WTC11 (cell line): ENCODE data around the gene ASB3. TPM values are rescaled to one million over a fixed set of nuclear protein-coding genes. Genes with fewer than 3 reads are reported as not detected.

Source experiments
- ATAC-seq: fragments of 200-7000 bp; cut with Tn5 transposase; 2 replicates; pipeline ENCODE4 v1.10.0; 2021; ENCODE audit warnings: mild to moderate bottlenecking, moderate library complexity
- CTCF ChIA-PET: fragments of 300-600 bp; sonication (Branson Sonifier 250); formaldehyde crosslinking; loops from one replicate; lab custom pipeline; 2021; ENCODE audit warnings: antibody characterized with exemption; lab: Charles Lee
- POLR2A ChIA-PET: fragments of 350-600 bp; sonication (Branson Sonifier 250); formaldehyde crosslinking; loops from one replicate; lab custom pipeline; 2021; ENCODE audit warnings: antibody characterized with exemption; lab: Charles Lee
- DNase-seq: peaks from one replicate; pipeline ENCODE4 v3.0.0; 2021; ENCODE audit warnings: low spot score
- H3K27ac Mint-ChIP-seq: 2 replicates; pipeline ENCODE4 v1.8.0; 2021; ENCODE audit warnings: mixed read lengths
- H3K27me3 Mint-ChIP-seq: 2 replicates; pipeline ENCODE4 v1.8.0; 2021; ENCODE audit warnings: low read depth, mild to moderate bottlenecking, moderate library complexity, mixed read lengths
- H3K36me3 Mint-ChIP-seq: 2 replicates; pipeline ENCODE4 v1.8.0; 2021; ENCODE audit warnings: mixed read lengths
- H3K4me1 Mint-ChIP-seq: 2 replicates; pipeline ENCODE4 v1.8.0; 2022; ENCODE audit warnings: mixed read lengths
- H3K4me3 Mint-ChIP-seq: 2 replicates; pipeline ENCODE4 v1.8.0; 2021; ENCODE audit warnings: mild to moderate bottlenecking, moderate library complexity, mixed read lengths
- H3K9me3 Mint-ChIP-seq: 2 replicates; pipeline ENCODE4 v1.8.0; 2021; ENCODE audit warnings: mixed read lengths
- ATF2 ChIP-seq: sonication (generic); formaldehyde crosslinking; IDR thresholded peaks from 2 replicates; pipeline ENCODE4 v1.8.1; 2022; ENCODE audit warnings: low read depth, missing genetic modification reagents, borderline replicate concordance
- ATF6 ChIP-seq: sonication (generic); formaldehyde crosslinking; IDR thresholded peaks from 2 replicates; pipeline ENCODE4 v1.8.1; 2023; ENCODE audit warnings: mild to moderate bottlenecking, missing genetic modification reagents
- CBFB ChIP-seq: sonication (generic); formaldehyde crosslinking; IDR thresholded peaks from 2 replicates; pipeline ENCODE4 v1.8.1; 2022; ENCODE audit warnings: mild to moderate bottlenecking, low read depth, missing genetic modification reagents
- E2F4 ChIP-seq: sonication (generic); formaldehyde crosslinking; IDR thresholded peaks from 2 replicates; pipeline ENCODE4 v1.8.1; 2022; ENCODE audit warnings: low read depth, mild to moderate bottlenecking, moderate library complexity, missing genetic modification reagents, borderline replicate concordance
- HMGA2 ChIP-seq: fragments of 250-450 bp; sonication (Bioruptor Pico); IDR thresholded peaks from 2 replicates; pipeline ENCODE4 v1.4.0; 2021; ENCODE audit warnings: mild to moderate bottlenecking, moderate library complexity
- IRF2 ChIP-seq: sonication (generic); formaldehyde crosslinking; IDR thresholded peaks from 2 replicates; pipeline ENCODE4 v1.8.0; 2022; ENCODE audit warnings: low read depth, missing genetic modification reagents, borderline replicate concordance
- MAX ChIP-seq: sonication (generic); formaldehyde crosslinking; IDR thresholded peaks from 2 replicates; pipeline ENCODE4 v1.8.0; 2022; ENCODE audit warnings: mild to moderate bottlenecking, missing genetic modification reagents
- NFE2L1 ChIP-seq: sonication (generic); formaldehyde crosslinking; IDR thresholded peaks from 2 replicates; pipeline ENCODE4 v1.8.1; 2023; ENCODE audit warnings: missing genetic modification reagents
- NFYB ChIP-seq: sonication (generic); formaldehyde crosslinking; conservative IDR thresholded peaks from 2 replicates; pipeline ENCODE4 v1.8.0; 2022; ENCODE audit warnings: low read depth, missing genetic modification reagents
- PRRX2 ChIP-seq: fragments of 250-450 bp; sonication (Bioruptor Pico); IDR thresholded peaks from 2 replicates; pipeline ENCODE4 v1.8.0; 2021; ENCODE audit warnings: mild to moderate bottlenecking
- SMAD4 ChIP-seq: sonication (generic); formaldehyde crosslinking; IDR thresholded peaks from 2 replicates; pipeline ENCODE4 v1.8.0; 2022; ENCODE audit warnings: mild to moderate bottlenecking, missing genetic modification reagents
- SP1 ChIP-seq: sonication (generic); formaldehyde crosslinking; conservative IDR thresholded peaks from 2 replicates; pipeline ENCODE4 v1.8.1; 2022; ENCODE audit warnings: missing genetic modification reagents
- TCF7 ChIP-seq: sonication (generic); formaldehyde crosslinking; IDR thresholded peaks from 2 replicates; pipeline ENCODE4 v1.8.0; 2022; ENCODE audit warnings: mild to moderate bottlenecking, low read depth, missing genetic modification reagents, moderate library complexity
- USF2 ChIP-seq: sonication (generic); formaldehyde crosslinking; IDR thresholded peaks from 2 replicates; pipeline ENCODE4 v1.8.1; 2023; ENCODE audit warnings: mild to moderate bottlenecking, missing genetic modification reagents, moderate library complexity
- ZMAT4 ChIP-seq: fragments of 250-450 bp; sonication (Bioruptor Pico); IDR thresholded peaks from 2 replicates; pipeline ENCODE4 v1.9.0; 2021; ENCODE audit warnings: mild to moderate bottlenecking
- ZNF263 ChIP-seq: sonication (generic); formaldehyde crosslinking; IDR thresholded peaks from 2 replicates; pipeline ENCODE4 v1.8.1; 2022; ENCODE audit warnings: low read depth, mild to moderate bottlenecking, moderate library complexity, missing genetic modification reagents
- ZNF317 ChIP-seq: sonication (generic); formaldehyde crosslinking; IDR thresholded peaks from 2 replicates; pipeline ENCODE4 v1.8.1; 2023; ENCODE audit warnings: low read depth, mild to moderate bottlenecking, moderate library complexity, missing genetic modification reagents, borderline replicate concordance
- ZNF425 ChIP-seq: fragments of 250-450 bp; sonication (Bioruptor Pico); conservative IDR thresholded peaks from 2 replicates; pipeline ENCODE4 v1.9.0; 2021; ENCODE audit warnings: mild to moderate bottlenecking
- ZSCAN18 ChIP-seq: fragments of 250-450 bp; sonication (Bioruptor Pico); IDR thresholded peaks from 2 replicates; pipeline ENCODE4 v2.1.2; 2022; ENCODE audit warnings: mild to moderate bottlenecking, moderate library complexity
- total RNA-seq: library from RNA; stranded (reverse); gene quantifications from 3 replicates; pipeline ENCODE4 v1.2.3, GENCODE V29; 2021

The ASB3 gene
- total RNA-seq, 1 experiment from 2014 or later, result 30.2 TPM

GRCh38 chr2:53802617-53803151 lies 15.9 kb upstream of the ASB3 start:
- CTCF ChIA-PET, result no interaction called here
- ATAC-seq, result no peak

GRCh38 chr2:53801547-53801946 lies 14.8 kb upstream of the ASB3 start:
- H3K4me3 Mint-ChIP-seq, result no peak overlapping the region

More at GRCh38 chr2:53802617-53803151, 15.9 kb upstream of the ASB3 start:
- no peaks in the 10 kb centered on the region for H3K4me1 Mint-ChIP-seq
- POLR2A ChIA-PET, result no interaction called here
- no peak for DNase-seq
- no peak overlapping the region for H3K4me3 Mint-ChIP-seq
- H3K36me3 Mint-ChIP-seq, result peaks cover 12% of the 10 kb centered on the region
- H3K27me3 Mint-ChIP-seq, result no peaks in the 10 kb centered on the region
- H3K27ac Mint-ChIP-seq, result 0 out of 2 replicates have a peak overlapping the region, but pooled peaks have one; percentile 0
- no peaks in the 10 kb centered on the region for H3K9me3 Mint-ChIP-seq
- TF ChIP-seq PRRX2 (no peak), NFYB (CRISPR knock-in tag) (no peak), ZMAT4 (no peak), ZSCAN18 (no peak), ATF2 (no peak), ATF6 (CRISPR knock-in tag) (no peak), IRF2 (no peak), E2F4 (CRISPR knock-in tag) (no peak), ZNF263 (CRISPR knock-in tag) (no peak), SMAD4 (CRISPR knock-in tag) (no peak), SP1 (CRISPR knock-in tag) (no peak), ZNF317 (no peak), TCF7 (CRISPR knock-in tag) (no peak)
- TF ChIP-seq, all 79 proteins: peak for 0

More at GRCh38 chr2:53801547-53801946, 14.8 kb upstream of the ASB3 start:
- no peak for DNase-seq
- Mint-ChIP-seq H3K27me3 (no peaks in the 10 kb centered on the region), H3K36me3 (peaks cover 19% of the 10 kb centered on the region), H3K27ac (no peak overlapping the region), H3K9me3 (no peaks in the 10 kb centered on the region), H3K4me1 (no peaks in the 10 kb centered on the region)
- ChIA-PET CTCF (no interaction called here), POLR2A (no interaction called here)
- no peak for TF ChIP-seq NFE2L1 (CRISPR knock-in tag)
- TF ChIP-seq USF2 (CRISPR knock-in tag), result no peak
- TF ChIP-seq ZNF425 (CRISPR knock-in tag), result no peak
- no peak for TF ChIP-seq SMAD4 (CRISPR knock-in tag)
- TF ChIP-seq MAX, result no peak
- TF ChIP-seq HMGA2, result no peak
- no peak for TF ChIP-seq CBFB
- ATAC-seq, result no peak
